Gastrocnemius medialis (tissue), 4 donors: ENCODE results near the gene FOXK1.

Experiments used
- CTCF ChIP-seq, 5 experiments: fragments of 450-650 bp in 3 of 5; fragments of 200-600 bp in 2 of 5; sonication (generic) in 2 of 5; IDR thresholded peaks in 4 of 5; conservative IDR thresholded peaks in 1 of 5; 1 replicate in 4 of 5; 2 replicates in 1 of 5; pipeline ENCODE4 v1.5.1; 2016 to 2019; ENCODE audit warnings: antibody characterized with exemption in 5 of 5, mild to moderate bottlenecking in 3 of 5, moderate library complexity in 3 of 5
- POLR2A ChIP-seq, 2 donors: fragments of 450-650 bp; IDR thresholded peaks; one replicate each; pipeline ENCODE4 v1.6.1; 2017; ENCODE audit warnings: antibody characterized with exemption in 2 of 2, mild to moderate bottlenecking in 2 of 2, moderate library complexity in 2 of 2

- TF ChIP-seq CTCF (IDR thresholded peaks at IDR 0.05 in 4 of 5, conservative IDR thresholded peaks at IDR 0.05 in 1 of 5) (no peak), POLR2A (IDR thresholded peaks at IDR 0.05) (no peak)
Observed at GRCh38 chr7:4760952-4761351, 78.9 kb downstream of the FOXK1 start.
